SW480 (cell line): ENCODE data around the gene CACNB3.
"Not testable (repeated sequence)": the region's sequence is repeated elsewhere in the genome, so short reads cannot be mapped to it uniquely, and the experiment has no call there.

Experiments
- DNase-seq: peaks from one replicate; pipeline ENCODE4 v3.0.0-alpha.2; 2016; ENCODE audit warnings: low spot score

CACNB3 gene

GRCh38 chr12:48854932-48855331 is 36.6 kb downstream of the CACNB3 start:
- not testable (repeated sequence) for DNase-seq

- DNase-seq: no peak
Observed at GRCh38 chr12:48856379-48856778, 38.1 kb downstream of the CACNB3 start.

DNA sequence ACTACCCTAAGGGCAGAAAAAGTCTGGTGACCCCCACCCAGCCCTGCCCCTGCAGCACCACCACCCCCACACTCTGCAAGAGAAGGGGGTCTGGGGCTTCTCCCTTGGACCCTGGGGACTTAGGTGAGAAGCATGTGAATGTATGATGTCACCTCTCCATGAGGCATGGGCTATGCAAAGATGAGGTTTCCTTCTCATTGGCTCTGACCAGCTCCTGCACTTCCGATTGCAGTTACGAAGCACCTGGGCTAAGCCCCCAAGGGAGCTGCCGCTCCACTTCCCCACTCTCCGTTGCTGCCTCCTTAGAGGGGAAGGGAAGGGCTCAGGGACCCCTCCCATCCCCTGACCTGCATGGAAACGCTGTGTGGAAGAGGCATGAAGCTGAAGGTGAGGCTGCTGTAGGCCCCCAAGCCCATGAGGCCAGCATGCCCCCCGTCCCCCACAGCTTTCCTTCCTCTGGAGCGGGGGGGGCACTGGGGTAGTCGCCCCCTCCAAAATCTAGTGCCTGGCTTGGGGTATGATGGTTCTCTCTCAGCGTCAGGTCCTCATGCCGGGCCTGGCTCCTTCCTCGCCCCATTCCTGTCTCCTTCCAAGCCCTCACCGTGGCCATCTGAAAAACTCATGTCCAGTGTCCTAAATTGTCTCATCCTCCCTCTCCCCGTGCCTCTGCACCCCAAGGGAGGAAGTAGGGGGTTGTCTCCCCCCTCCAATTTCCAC is 39.1 kb downstream of the CACNB3 start:
- no peak for DNase-seq

DNA sequence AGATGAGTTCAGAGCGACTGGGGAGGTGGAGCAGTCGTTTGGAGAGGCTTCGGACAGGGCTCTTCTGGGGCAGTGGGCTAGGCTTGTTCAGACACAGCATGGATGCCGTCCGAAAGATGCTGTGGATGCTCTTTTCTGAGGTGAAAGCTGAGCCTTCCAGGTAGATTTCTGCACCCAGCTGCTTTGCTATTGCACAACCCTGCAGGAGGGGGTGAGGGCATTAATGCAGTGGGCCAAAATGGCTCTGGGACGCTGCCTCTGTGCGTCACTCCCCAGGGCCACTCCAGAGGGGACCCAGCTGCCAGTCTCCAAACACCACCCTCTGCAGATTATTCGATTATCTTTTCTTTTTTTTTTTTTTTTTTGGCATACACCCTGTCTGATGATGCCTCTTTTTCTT is 39.7 kb downstream of the CACNB3 start:
- no peak for DNase-seq

DNA sequence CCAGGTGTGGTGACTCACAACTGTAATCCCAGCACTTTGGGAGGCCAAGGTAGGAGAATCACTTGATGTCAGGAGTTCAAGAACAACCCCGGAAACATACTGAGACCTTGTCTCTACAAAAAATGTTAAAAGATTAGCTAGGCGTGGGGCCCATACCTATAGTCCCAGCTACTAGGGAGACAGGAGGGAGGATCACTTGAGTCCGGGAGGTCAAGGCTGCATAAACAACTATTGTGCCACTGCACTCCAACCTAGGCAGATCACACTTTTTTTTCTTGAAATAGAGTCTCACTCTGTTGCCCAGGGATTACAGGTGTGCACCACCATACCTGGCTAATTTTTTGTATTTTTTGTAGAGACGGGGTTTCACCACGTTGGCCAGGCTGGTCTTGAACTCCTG is 41.3 kb downstream of the CACNB3 start:
- no peak for DNase-seq

DNA sequence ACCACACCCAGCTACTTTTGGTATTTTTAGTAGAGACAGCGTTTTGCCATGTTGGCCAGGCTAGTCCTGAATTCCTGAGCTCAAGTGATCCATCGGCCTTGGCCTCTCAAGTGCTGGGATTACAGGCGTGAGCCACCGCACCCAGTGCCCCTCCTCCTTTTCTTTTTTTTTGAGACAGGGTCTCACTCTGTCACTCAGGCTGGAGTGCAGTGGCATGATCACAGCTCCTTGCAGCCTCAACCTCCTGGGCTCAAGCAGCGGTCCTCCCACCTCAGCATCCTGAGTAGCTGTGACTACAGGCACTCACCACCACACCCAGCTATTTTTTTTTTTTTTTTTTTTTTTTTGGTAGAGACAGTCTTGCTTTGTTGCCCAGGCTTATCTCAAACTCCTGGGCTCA is 41.9 kb downstream of the CACNB3 start:
- DNase-seq: not testable (repeated sequence)

DNA sequence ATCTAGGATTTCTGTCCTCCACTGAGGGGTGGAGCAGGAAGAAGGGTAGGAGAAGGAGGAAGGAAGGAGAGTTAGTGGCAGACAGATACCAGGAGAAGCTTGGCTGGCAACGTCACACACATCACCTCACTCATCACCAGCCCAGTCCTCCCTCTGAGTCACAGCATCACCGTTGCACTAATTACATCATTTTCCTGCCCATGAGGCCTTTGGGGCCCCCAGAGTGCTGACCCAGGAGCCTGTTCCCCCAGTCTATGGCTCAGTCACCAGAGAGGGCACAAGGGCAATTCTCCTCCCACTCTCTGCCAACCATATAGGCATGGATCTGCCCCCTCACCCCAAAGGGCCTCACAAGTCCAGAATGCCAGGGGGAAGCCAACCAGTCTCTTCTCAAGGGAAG is 42.8 kb downstream of the CACNB3 start:
- DNase-seq: peak; percentile 49

GRCh38 chr12:48862760-48863159 is 44.5 kb downstream of the CACNB3 start:
- DNase-seq: no peak

GRCh38 chr12:48863291-48863690 is 45.0 kb downstream of the CACNB3 start:
- DNase-seq: no peak

DNA sequence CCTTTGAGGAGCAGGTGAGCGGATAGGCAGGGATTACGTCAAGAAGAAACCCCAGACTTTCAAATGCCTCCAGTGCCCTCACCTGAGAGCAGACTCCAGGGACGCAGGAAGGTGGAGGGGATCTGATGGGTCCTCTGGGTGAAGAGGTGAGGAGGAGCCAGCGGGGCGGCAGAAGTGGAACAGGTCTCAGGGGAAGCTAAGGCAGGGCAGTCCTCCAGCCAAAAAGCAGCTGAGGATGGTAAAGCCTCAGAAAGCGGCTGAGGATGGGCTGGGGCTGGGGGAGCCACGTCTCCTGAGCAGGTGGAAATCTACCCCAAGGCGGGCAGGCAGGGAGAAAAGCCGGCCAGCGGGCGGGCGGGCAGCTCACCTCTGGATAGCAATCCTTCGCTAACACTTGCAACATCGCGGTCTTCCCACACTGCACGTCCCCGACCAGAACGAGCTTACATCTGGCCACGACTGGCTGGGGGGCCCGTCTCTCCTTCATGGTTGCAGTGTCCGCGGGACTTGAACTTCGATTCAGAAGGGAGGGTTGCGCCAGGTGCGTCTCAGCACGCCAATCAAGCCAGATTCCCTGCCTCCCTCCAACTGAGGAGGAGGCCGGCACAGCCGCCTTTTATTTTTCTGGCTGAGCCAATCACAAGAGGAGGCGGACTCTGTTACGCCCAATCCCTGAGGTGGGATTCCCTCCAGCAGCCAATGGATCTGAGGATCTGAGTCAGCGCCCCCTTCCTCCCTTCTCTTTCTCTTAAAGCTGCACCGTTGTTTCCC is 47.2 kb downstream of the CACNB3 start, which contains the start of gene RND1:
TSS of gene RND1 (minus strand) at position 590 of the 771 bp plus-strand sequence. CDS start at position 487, 103 bp downstream.
- DNase-seq: peak; percentile 91

- DNase-seq: no peak
Observed at GRCh38 chr12:48866052-48866711, 47.9 kb downstream of the CACNB3 start.

DNA sequence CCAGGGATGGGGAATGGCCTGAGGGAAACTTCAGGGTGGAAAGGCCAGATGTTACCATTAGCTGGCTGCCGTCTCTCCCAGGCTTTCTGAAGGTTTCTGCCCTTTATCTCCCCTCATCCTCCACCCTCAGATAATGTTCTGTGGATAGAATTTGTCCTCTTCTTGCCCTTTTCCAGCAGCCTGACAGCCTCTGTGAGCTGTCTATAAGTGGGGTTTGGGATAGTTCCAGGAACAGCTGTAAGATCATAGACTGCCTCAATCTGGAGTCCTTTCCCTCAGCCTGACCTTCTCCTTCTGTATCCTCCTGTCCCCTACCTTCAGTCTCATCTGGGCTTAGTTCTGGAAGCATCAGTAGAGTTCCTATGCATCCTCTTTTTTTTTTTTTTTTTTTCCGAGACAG is 50.2 kb downstream of the CACNB3 start:
- DNase-seq: no peak

DNA sequence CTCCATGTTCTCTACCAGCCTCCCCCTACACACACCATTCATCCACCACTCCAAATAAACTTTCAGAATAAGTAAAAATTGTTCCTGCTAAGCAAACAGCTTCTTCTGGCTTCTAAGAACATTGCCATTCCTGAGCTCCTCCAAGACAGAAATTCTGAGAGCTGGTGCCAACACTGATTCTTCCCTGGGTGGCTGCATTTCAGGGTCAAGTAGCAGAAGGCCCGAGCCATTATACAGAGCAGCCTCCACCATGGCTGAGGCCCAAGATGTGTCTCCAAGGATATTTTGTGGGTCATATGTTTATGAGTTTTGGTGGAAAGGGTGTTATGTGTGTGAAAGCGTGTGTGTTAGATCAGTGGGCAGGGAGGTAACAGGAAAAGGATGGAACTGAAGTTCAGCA is 50.9 kb downstream of the CACNB3 start:
- DNase-seq: no peak

GRCh38 chr12:48873096-48873495 is 54.8 kb downstream of the CACNB3 start:
- no peak for DNase-seq

DNA sequence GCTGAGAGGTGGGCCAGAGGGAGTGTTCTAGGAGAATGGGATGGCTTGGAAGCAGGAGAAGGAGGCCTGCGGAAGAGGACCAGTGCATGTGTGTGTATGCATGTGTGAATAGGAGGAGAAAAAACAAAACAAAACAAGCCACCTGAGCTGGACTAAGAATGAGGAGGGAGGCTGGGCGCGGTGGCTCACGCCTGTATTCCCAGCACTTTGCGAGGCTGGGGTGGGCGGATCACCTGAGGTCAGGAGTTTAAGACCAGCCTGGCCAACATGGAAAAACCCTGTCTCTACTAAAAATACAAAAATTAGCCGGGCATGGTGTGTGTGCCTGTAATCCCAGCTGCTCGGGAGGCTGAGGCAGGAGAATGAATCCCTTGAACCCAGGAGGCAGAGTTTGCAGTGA is 55.2 kb downstream of the CACNB3 start:
- not testable (repeated sequence) for DNase-seq

DNA sequence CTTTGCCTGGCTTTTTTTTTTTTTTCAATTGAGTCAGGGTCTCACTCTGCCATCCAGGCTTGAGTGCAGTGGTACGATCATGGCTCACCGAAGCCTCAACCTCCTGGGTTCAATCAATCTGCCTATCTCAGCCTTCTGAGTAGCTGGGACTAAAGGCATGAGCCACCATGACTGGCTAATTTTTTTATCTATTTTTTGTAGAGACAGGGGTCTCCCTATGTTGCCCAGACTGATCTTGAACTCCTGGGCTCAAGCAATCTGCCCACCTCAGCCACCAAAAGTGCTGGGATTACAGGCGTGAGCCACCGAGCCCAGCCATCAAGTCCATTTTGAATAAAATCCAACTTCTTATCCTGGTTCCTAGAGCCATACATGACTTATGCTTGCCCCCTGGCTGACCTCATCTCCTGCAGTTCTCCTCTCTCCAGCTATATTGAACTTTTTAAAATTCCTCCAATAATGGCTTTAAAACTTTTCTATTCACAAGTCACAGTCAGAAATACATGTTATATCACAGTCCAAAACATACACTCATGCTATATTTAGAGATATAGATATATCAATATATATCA is 57.7 kb downstream of the CACNB3 start:
- no peak for DNase-seq
